C1 segment of cervical spinal cord (tissue), 14 donors: ENCODE measurements around the gene RAPGEF4.

Experiments
- DNase-seq, 14 donors: peaks; one replicate each; lab custom pipeline; 2025; lab: John Stamatoyannopoulos, UW

RAPGEF4 gene

GRCh38 chr2:172860336-172860707, 124.7 kb downstream of the RAPGEF4 start:
- DNase-seq = no peak

- peak in 1 of 14 donors; percentile 10 for DNase-seq
Observed at GRCh38 chr2:172861098-172861497, 125.5 kb downstream of the RAPGEF4 start.

GRCh38 chr2:172861656-172862476, 126.2 kb downstream of the RAPGEF4 start:
- peak in 1 of 14 donors; percentile 4 for DNase-seq

GRCh38 chr2:172863341-172863740, 127.7 kb downstream of the RAPGEF4 start:
- DNase-seq = no peak

- DNase-seq = peak in 9 of 14 donors; percentile 5 to 45 (median 15)
Observed at GRCh38 chr2:172864182-172864581, 128.5 kb downstream of the RAPGEF4 start.

GRCh38 chr2:172865422-172865821, 129.8 kb downstream of the RAPGEF4 start:
- DNase-seq = no peak

GRCh38 chr2:172869861-172870260, 134.2 kb downstream of the RAPGEF4 start:
- DNase-seq = no peak

- no peak for DNase-seq
Observed at GRCh38 chr2:172870396-172870795, 134.8 kb downstream of the RAPGEF4 start.

- no peak for DNase-seq
Observed at GRCh38 chr2:172877826-172878225, 142.2 kb downstream of the RAPGEF4 start.

GRCh38 chr2:172878260-172878659, 142.6 kb downstream of the RAPGEF4 start:
- DNase-seq = no peak

- DNase-seq = no peak
Observed at GRCh38 chr2:172884336-172884735, 148.7 kb downstream of the RAPGEF4 start.

- DNase-seq = no peak
Observed at GRCh38 chr2:172885996-172886395, 150.4 kb downstream of the RAPGEF4 start.

- DNase-seq = no peak
Observed at GRCh38 chr2:172887280-172887679, 151.6 kb downstream of the RAPGEF4 start.

GRCh38 chr2:172888714-172889669, 153.3 kb downstream of the RAPGEF4 start:
- no peak for DNase-seq

GRCh38 chr2:172889768-172890430, 154.3 kb downstream of the RAPGEF4 start:
- no peak for DNase-seq

GRCh38 chr2:172893111-172893510, 157.5 kb downstream of the RAPGEF4 start:
- DNase-seq = peak in 1 of 14 donors; percentile 28

GRCh38 chr2:172893671-172894070, 158.0 kb downstream of the RAPGEF4 start:
- no peak for DNase-seq

GRCh38 chr2:172894689-172895387, 159.2 kb downstream of the RAPGEF4 start:
- no peak for DNase-seq

GRCh38 chr2:172896661-172897081, 161.0 kb downstream of the RAPGEF4 start:
- no peak for DNase-seq

GRCh38 chr2:172900871-172901270, 165.2 kb downstream of the RAPGEF4 start:
- DNase-seq = no peak

- DNase-seq = no peak
Observed at GRCh38 chr2:172901913-172902312, 166.3 kb downstream of the RAPGEF4 start.
